Memory B cell (primary cell): ENCODE measurements around the gene SKAP2.

ENCODE experiments used
- ATAC-seq: fragments of 150-1000 bp; cut with Tn5 transposase; 2 replicates; pipeline ENCODE4 v1.10.0; 2021; ENCODE audit warnings: low read depth, mild to moderate bottlenecking, moderate library complexity
- DNase-seq, 2 donors: peaks; one replicate each; pipeline ENCODE4 v3.0.0; 2022; ENCODE audit warnings: low spot score in 2 of 2
- H3K27ac Mint-ChIP-seq: one replicate; pipeline ENCODE4 v1.8.0; 2022; ENCODE audit warnings: mild to moderate bottlenecking, moderate library complexity, mixed read lengths
- H3K27me3 Mint-ChIP-seq: one replicate; pipeline ENCODE4 v1.8.0; 2022; ENCODE audit warnings: mixed read lengths
- H3K36me3 Mint-ChIP-seq: one replicate; pipeline ENCODE4 v1.8.0; 2022; ENCODE audit warnings: mild to moderate bottlenecking, mixed read lengths
- H3K4me1 Mint-ChIP-seq: one replicate; pipeline ENCODE4 v1.8.0; 2022; ENCODE audit warnings: mixed read lengths
- H3K4me3 Mint-ChIP-seq: one replicate; pipeline ENCODE4 v1.8.0; 2022; ENCODE audit warnings: mild to moderate bottlenecking, moderate library complexity, mixed read lengths
- H3K9me3 Mint-ChIP-seq: one replicate; pipeline ENCODE4 v1.8.0; 2022; ENCODE audit warnings: mixed read lengths

SKAP2 gene

DNA sequence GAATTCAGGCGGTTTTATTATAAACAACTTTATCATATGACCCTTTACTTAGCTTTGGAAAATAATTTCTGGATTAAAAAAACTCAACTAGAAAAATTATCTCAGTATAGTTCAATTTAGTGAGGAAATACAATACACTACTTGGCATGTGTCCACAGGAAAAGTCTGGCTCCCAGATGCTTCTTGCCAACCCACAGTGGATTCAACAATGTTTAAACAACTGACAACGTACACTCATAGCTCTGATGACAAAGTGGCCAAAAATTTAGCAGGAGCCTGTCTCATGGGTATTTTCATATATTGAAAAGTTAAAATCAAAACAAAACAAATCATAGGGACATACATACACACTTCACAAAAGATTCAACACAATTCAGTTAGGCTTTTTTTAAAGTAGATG is 158.8 kb downstream of the SKAP2 start:
- H3K27ac Mint-ChIP-seq: no peak overlapping the region
- no peak overlapping the region for H3K4me3 Mint-ChIP-seq
- no peaks in the 10 kb centered on the region for H3K9me3 Mint-ChIP-seq
- peaks cover 11% of the 10 kb centered on the region for H3K36me3 Mint-ChIP-seq
- DNase-seq (no peak), ATAC-seq (no peak)
- H3K4me1 Mint-ChIP-seq: peaks cover 5% of the 10 kb centered on the region
- H3K27me3 Mint-ChIP-seq: no peaks in the 10 kb centered on the region

DNA sequence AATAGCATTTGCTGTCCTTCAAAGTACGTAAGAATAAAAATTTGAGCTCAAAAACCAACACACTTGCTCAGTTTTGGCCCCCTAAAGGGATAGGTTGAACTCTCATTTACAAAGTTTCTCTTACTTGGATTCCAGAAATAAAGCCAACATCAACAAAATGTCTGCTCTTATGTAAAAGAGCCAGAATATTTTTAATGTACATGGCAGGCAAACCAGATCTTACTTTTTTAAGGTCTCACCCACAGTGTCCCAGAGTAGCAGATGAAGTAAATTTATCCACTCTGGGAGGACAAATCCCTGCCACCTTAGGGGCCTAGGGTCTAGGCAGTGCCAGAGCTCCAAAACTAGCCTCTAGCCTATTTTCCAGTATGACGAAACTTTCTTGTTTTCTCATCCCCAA is 159.6 kb downstream of the SKAP2 start:
- Mint-ChIP-seq H3K27ac (no peak overlapping the region), H3K27me3 (no peaks in the 10 kb centered on the region), H3K36me3 (peaks cover 8% of the 10 kb centered on the region), H3K9me3 (no peaks in the 10 kb centered on the region), H3K4me1 (peaks cover 2% of the 10 kb centered on the region), H3K4me3 (no peak overlapping the region)
- DNase-seq (no peak), ATAC-seq (no peak)

DNA sequence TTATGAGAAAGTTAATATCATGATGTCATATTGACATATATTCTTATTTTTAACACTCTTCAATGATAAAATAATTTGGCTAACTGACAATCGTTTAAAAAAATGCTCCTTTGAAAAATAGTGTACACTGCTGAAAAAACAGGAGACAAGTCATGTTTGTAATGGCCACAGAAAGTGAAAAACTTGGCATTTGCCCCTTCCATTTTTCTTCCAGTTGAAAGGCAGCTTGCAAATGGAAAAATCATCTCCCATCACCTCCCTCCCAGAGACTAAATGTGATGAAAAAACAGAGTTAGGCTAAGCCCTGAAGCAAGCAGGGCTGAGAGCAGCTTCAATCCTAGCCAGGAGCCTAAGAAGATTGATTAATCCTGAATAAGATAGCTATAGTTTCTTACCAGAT is 160.4 kb downstream of the SKAP2 start:
- H3K36me3 Mint-ChIP-seq: peaks cover 6% of the 10 kb centered on the region
- ATAC-seq (no peak), DNase-seq (no peak)
- H3K4me1 Mint-ChIP-seq: peaks cover under 1% of the 10 kb centered on the region
- H3K27ac Mint-ChIP-seq: no peak overlapping the region
- H3K9me3 Mint-ChIP-seq: no peaks in the 10 kb centered on the region
- no peaks in the 10 kb centered on the region for H3K27me3 Mint-ChIP-seq
- H3K4me3 Mint-ChIP-seq: no peak overlapping the region

DNA sequence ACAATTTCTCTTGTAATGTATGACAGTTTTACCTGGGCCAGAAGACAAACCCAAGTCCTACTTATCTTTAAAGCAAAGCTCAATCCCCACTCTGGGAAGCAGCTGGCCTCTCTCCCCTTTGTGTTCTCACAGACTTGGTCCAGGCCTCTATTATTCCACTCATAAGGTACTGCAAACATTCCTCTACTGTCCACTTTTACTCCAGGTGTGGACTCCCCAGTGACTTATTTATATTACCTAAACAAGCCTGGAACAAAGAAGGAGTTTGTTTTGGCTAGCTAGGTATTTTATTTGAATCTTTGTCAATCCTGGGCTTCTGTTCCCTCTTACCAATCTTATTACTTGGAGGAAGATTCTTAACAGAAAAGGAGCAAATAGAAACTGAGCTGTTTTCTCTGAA is 163.5 kb downstream of the SKAP2 start:
- DNase-seq (no peak), ATAC-seq (no peak)
- H3K4me1 Mint-ChIP-seq: no peaks in the 10 kb centered on the region
- H3K9me3 Mint-ChIP-seq: no peaks in the 10 kb centered on the region
- H3K4me3 Mint-ChIP-seq: no peak overlapping the region
- H3K27ac Mint-ChIP-seq: no peak overlapping the region
- H3K36me3 Mint-ChIP-seq: peaks cover 5% of the 10 kb centered on the region
- no peaks in the 10 kb centered on the region for H3K27me3 Mint-ChIP-seq

DNA sequence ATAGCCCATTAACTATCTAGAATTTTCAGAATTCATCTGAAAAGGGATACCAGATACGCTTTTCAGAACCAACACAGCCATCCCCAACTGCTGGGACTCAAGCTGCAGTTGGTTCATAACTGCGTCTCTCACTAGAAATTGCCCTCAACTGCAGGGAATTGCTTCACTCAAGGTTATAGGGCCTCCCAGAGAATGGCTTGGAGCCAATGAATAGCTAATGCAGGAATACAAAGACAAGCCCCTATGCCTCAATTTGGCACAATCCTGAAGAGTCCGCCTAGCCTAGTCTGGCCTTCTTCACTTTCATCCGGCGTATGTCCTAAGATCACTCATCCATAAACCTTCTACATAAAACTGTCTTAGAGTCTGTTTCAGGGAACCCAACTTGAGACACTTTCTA is 164.0 kb downstream of the SKAP2 start:
- Mint-ChIP-seq H3K27ac (no peak overlapping the region), H3K4me3 (no peak overlapping the region), H3K4me1 (peaks cover 4% of the 10 kb centered on the region), H3K36me3 (peaks cover 6% of the 10 kb centered on the region), H3K9me3 (no peaks in the 10 kb centered on the region), H3K27me3 (no peaks in the 10 kb centered on the region)
- ATAC-seq: no peak
- no peak for DNase-seq

DNA sequence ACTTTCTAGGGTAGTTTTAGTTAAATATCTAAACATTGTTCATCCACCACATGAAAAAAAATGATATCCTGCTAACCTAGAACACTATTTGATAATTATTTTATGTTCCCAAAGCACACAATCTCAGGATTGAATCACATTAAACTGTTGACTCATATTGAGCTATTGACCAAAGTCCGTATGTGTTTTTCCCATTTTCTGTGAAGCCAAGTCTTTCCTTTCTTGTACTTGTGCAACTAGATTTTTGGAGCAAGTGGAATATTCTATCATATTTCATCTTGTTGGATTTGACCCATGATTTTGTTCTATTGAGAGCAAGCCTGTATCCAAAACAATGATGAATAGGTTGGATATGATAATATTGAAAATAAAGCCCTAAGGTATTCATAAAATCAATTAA is 164.6 kb downstream of the SKAP2 start:
- no peaks in the 10 kb centered on the region for H3K9me3 Mint-ChIP-seq
- peaks cover 4% of the 10 kb centered on the region for H3K4me1 Mint-ChIP-seq

DNA sequence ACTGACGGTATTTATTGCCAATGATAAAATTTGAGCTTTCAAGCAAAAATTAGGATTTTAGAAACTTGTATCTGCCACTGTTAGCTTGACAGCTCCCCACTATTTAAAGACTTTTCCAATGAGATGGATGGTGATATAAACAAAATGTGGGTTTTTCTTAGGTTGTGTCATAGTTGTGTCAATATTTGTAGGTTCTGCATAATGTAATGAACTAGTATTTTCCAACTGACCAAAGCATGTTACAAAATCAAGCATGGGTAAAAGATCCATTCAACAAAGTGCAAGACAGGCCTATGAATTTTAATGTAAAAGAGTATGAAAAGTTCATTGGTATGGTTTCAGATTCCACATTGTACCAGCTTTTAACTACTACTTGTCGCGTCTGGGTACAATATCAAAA is 165.6 kb downstream of the SKAP2 start:
- ATAC-seq (no peak), DNase-seq (no peak)
- H3K36me3 Mint-ChIP-seq: peaks cover 6% of the 10 kb centered on the region
- H3K4me3 Mint-ChIP-seq: no peak overlapping the region
- H3K9me3 Mint-ChIP-seq: no peaks in the 10 kb centered on the region
- no peaks in the 10 kb centered on the region for H3K27me3 Mint-ChIP-seq
- H3K27ac Mint-ChIP-seq: no peak overlapping the region
- peaks cover 4% of the 10 kb centered on the region for H3K4me1 Mint-ChIP-seq

More for the DNA sequence above, 164.6 kb downstream of the SKAP2 start:
- ATAC-seq: no peak
- Mint-ChIP-seq H3K27me3 (no peaks in the 10 kb centered on the region), H3K36me3 (peaks cover 6% of the 10 kb centered on the region), H3K27ac (no peak overlapping the region), H3K4me3 (no peak overlapping the region)
- DNase-seq: no peak

DNA sequence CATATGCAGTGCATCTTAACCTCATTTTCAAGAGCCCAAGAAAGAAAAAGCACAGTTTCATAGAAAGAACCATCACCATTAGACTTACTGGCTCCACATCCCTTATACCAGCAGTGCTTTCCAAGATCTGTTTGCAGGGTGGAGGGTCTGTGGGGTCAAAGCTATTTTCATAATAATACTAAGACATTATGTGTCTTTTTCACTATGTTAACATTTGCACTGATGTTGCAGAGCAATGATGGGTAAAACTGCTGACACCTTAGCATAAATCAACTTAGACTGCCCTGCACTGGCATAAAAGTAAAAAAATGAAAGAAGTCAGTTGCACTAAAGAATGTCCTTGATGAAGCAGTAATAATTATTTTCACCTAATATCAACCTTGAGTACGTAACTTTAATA is 166.2 kb downstream of the SKAP2 start:
- Mint-ChIP-seq H3K4me3 (no peak overlapping the region), H3K36me3 (peaks cover 6% of the 10 kb centered on the region), H3K27me3 (no peaks in the 10 kb centered on the region), H3K4me1 (peaks cover 4% of the 10 kb centered on the region), H3K27ac (no peak overlapping the region), H3K9me3 (no peaks in the 10 kb centered on the region)
- no peak for DNase-seq
- ATAC-seq: no peak

DNA sequence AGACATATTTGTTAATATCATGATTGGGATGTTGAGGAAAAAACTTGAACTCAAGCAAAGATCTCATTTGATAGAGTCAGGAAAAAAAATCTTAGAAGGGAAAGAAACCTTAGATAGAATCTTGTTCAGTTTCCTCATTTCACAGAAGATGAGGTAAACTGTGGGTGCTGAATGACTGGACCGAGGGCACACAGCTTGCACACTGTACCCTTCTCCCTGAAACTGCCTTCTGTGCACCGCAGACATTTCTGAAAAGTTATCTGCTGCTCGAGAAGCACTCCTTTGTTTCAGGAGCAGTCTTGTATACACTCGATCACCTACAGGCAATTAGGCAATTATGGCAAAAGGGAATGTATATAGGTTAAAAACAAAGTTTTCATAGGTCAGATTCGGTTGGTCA is 167.4 kb downstream of the SKAP2 start:
- Mint-ChIP-seq H3K27ac (no peak overlapping the region), H3K4me1 (peaks cover 7% of the 10 kb centered on the region), H3K27me3 (no peaks in the 10 kb centered on the region), H3K36me3 (peaks cover 4% of the 10 kb centered on the region), H3K4me3 (no peak overlapping the region), H3K9me3 (no peaks in the 10 kb centered on the region)
- ATAC-seq: no peak
- DNase-seq: no peak

DNA sequence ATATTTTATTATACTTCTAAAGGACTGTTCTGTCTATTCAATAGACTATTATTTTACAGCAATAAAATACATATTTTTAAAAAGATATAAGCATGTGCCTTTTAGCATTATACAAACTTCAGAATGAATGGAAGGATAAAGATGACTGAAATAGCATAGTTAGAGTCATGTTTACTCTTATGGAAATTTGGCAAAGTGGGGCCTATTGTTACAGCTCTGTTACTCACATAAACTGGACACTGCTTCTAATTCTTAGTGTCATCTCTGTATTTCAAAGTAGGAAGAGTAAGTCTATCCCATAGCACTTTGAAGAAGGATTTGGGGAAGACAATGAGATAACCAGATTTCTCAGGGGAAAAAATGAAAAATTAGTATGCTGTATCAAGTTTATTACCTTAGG is 168.2 kb downstream of the SKAP2 start:
- H3K4me1 Mint-ChIP-seq: peaks cover 14% of the 10 kb centered on the region
- no peak overlapping the region for H3K4me3 Mint-ChIP-seq
- H3K27me3 Mint-ChIP-seq: no peaks in the 10 kb centered on the region
- ATAC-seq (no peak), DNase-seq (no peak)
- H3K9me3 Mint-ChIP-seq: no peaks in the 10 kb centered on the region
- H3K27ac Mint-ChIP-seq: peak overlapping the region; percentile 35
- H3K36me3 Mint-ChIP-seq: peaks cover 1% of the 10 kb centered on the region

DNA sequence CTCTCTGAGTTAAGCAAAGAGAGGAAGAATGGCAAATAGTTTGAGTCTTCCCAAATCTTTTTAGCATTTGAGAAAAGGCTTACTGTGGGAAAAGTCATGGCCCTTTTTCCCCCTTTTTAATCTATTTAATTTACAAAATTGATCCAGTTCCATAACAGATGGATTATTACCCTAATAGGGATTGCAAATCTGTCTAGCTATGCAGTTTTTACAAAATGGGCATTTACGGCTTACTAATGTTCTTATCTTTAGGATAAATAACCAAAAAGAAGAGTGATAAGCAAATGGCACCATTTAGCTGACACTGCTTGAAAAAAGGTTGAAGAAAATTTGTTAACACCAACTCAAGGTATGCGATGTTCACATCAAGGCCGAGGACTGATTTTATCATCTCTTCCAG is 169.7 kb downstream of the SKAP2 start:
- H3K27ac Mint-ChIP-seq: no peak overlapping the region
- DNase-seq (no peak), ATAC-seq (no peak)
- peaks cover 14% of the 10 kb centered on the region for H3K4me1 Mint-ChIP-seq
- H3K36me3 Mint-ChIP-seq: peaks cover 1% of the 10 kb centered on the region
- H3K4me3 Mint-ChIP-seq: no peak overlapping the region
- H3K27me3 Mint-ChIP-seq: no peaks in the 10 kb centered on the region
- no peaks in the 10 kb centered on the region for H3K9me3 Mint-ChIP-seq

DNA sequence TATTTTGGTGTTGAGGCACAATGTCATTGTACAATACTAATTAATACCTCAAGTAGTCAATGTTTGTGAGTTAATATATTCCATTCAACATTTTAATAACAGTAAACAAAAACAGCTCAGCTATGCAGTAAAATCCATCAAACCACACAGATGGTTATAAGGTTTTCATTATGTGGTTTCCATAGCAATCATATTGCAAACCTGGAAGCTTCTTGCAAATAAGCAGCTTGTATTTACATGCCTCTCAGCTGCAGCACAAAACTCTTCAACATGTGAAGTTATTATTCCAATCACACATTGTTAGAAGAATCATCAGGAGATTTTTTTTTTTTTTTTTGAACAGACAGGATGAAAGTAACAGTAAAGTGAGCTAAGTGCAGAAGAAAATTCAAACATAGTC is 170.2 kb downstream of the SKAP2 start:
- no peak for ATAC-seq
- Mint-ChIP-seq H3K27me3 (no peaks in the 10 kb centered on the region), H3K4me3 (no peak overlapping the region), H3K36me3 (peaks cover 1% of the 10 kb centered on the region), H3K27ac (no peak overlapping the region), H3K4me1 (peaks cover 19% of the 10 kb centered on the region), H3K9me3 (no peaks in the 10 kb centered on the region)
- DNase-seq: no peak

DNA sequence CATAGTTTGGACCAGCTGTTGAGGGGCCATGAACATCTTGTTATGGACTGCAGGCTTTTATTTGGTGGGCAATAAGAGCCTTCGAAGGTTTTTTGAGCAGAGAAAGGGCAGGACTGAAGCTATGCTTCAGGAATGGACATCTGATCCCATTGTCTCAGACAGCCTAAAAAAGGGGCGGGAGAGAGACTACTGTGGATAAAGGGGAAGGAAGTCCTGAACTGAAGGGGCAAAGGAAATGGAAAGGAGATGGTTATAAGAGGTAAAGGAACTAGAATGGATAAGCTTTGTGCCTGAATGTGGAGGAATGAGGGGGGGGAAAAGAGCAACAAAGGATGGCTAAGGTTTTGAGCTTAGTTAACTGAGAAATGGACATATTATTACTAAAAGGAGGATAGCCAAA is 172.5 kb downstream of the SKAP2 start:
- Mint-ChIP-seq H3K27me3 (no peaks in the 10 kb centered on the region), H3K27ac (peak overlapping the region; percentile 15), H3K4me3 (no peak overlapping the region), H3K4me1 (peaks cover 26% of the 10 kb centered on the region), H3K9me3 (no peaks in the 10 kb centered on the region), H3K36me3 (peaks cover 1% of the 10 kb centered on the region)
- DNase-seq (no peak), ATAC-seq (no peak)

DNA sequence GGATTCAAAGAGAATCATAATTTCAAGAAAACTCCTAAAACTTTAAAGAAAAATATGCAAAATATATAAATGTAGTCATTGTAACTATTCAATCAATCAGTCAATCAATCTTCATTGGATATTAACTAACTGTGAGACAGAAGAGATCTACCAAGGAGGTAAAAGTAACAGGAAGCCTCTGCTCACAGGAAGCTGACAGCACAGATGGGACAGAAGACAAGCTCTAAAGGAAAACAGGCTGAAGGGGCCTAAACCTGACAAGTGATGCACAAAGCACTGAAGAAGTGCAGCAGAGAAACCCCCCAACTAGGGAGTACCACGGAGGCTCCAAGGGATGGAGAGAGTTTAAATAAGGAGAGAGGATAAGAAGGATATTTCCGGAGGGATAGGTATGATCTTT is 173.0 kb downstream of the SKAP2 start:
- DNase-seq: no peak
- H3K27me3 Mint-ChIP-seq: no peaks in the 10 kb centered on the region
- H3K4me3 Mint-ChIP-seq: no peak overlapping the region
- H3K4me1 Mint-ChIP-seq: peaks cover 26% of the 10 kb centered on the region
- H3K36me3 Mint-ChIP-seq: peaks cover 1% of the 10 kb centered on the region
- no peak for ATAC-seq
- no peaks in the 10 kb centered on the region for H3K9me3 Mint-ChIP-seq
- peak overlapping the region; percentile 15 for H3K27ac Mint-ChIP-seq

DNA sequence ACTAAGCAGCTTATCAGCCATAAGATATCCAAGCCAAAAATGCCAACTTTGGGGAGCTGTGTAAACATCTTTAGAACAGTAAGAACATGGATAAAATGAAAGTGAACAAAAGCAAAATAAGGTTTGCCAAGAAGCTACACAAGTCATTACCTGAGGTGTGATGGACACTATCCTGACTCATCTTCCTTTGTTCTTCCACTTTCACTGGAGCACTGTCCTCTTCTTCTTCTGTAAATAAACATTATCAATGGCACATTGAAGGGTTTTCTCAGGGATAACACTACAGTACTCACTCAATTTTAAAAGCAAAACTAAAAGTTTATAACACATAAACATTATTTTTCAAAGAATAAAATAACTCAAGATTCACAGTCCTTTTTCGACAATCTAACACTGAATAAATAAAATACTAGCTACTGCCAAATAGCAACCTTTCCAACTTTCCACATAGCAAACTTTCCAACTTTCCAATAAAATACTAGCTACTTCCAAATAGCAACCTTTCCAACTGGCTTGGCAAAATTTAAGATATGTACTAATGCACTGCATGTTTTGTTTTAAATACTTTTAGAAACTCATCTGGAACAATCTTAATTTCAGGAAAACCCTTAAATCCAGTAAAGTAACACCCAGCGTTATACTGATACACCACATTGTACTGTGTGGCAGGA is 174.1 kb downstream of the SKAP2 start:
- Mint-ChIP-seq H3K4me3 (no peak overlapping the region), H3K27me3 (no peaks in the 10 kb centered on the region), H3K4me1 (peaks cover 22% of the 10 kb centered on the region), H3K27ac (peak overlapping the region; percentile 84), H3K36me3 (no peaks in the 10 kb centered on the region), H3K9me3 (no peaks in the 10 kb centered on the region)
- DNase-seq (no peak), ATAC-seq (no peak)
